Natural killer cell (primary cell): ENCODE measurements around the gene PLPP4. TPM values are rescaled to one million over a fixed set of nuclear protein-coding genes. Genes with fewer than 3 reads are reported as not detected.

Source experiments
- ATAC-seq, 3 donors: fragments of 150-1000 bp in 2 of 3; fragments of 200-7000 bp in 1 of 3; cut with Tn5 transposase; 1 replicate in 1 of 3; 2 replicates in 2 of 3; pipeline ENCODE4 v1.10.0; 2021; ENCODE audit warnings: mild to moderate bottlenecking in 2 of 3, moderate library complexity in 2 of 3
- DNase-seq, 2 donors: peaks; one replicate each; pipeline versions ENCODE4 v3.0.0 to v3.0.0-alpha.2; 2013 to 2021; ENCODE audit warnings: mixed read lengths in 1 of 2
- H3K27ac ChIP-seq: one replicate; pipeline ENCODE4 v1.5.1; 2013; ENCODE audit warnings: mild to moderate bottlenecking, low read length
- H3K27me3 ChIP-seq: one replicate; pipeline ENCODE4 v1.6.1; 2013; ENCODE audit warnings: low read length; ENCODE audit not compliant: control insufficient read depth, insufficient read depth
- H3K36me3 ChIP-seq: one replicate; pipeline ENCODE4 v1.6.1; 2013; ENCODE audit warnings: low read length; ENCODE audit not compliant: control insufficient read depth, insufficient read depth
- H3K4me1 ChIP-seq: one replicate; pipeline ENCODE4 v1.6.1; 2013; ENCODE audit warnings: low read length; ENCODE audit not compliant: control insufficient read depth, insufficient read depth
- H3K4me3 ChIP-seq: one replicate; pipeline ENCODE4 v1.5.1; 2013; ENCODE audit warnings: low read length
- H3K9me3 ChIP-seq: one replicate; pipeline ENCODE4 v1.6.1; 2013; ENCODE audit warnings: low read length; ENCODE audit not compliant: control insufficient read depth, insufficient read depth
- H3K27ac Mint-ChIP-seq, 2 donors: one replicate each; pipeline ENCODE4 v1.8.0; 2022; ENCODE audit warnings: mild to moderate bottlenecking in 2 of 2, mixed read lengths in 2 of 2, moderate library complexity in 1 of 2
- H3K27me3 Mint-ChIP-seq, 2 donors: one replicate each; pipeline ENCODE4 v1.8.0; 2022; ENCODE audit warnings: low read depth in 2 of 2, mixed read lengths in 2 of 2
- H3K36me3 Mint-ChIP-seq: one replicate; pipeline ENCODE4 v1.8.0; 2022; ENCODE audit warnings: mixed read lengths
- H3K4me1 Mint-ChIP-seq, 2 donors: one replicate each; pipeline ENCODE4 v1.8.0; 2022; ENCODE audit warnings: mixed read lengths in 2 of 2
- H3K4me3 Mint-ChIP-seq: one replicate; pipeline ENCODE4 v1.8.0; 2022; ENCODE audit warnings: mild to moderate bottlenecking, moderate library complexity, mixed read lengths
- H3K9me3 Mint-ChIP-seq, 2 donors: one replicate each; pipeline ENCODE4 v1.8.0; 2022; ENCODE audit warnings: mixed read lengths in 2 of 2
- CTCF ChIP-seq: fragments of 200-600 bp; IDR thresholded peaks from one replicate; pipeline ENCODE4 v1.8.0; 2022; ENCODE audit warnings: antibody characterized with exemption
- whole genome bisulfite sequencing: methylation state at CpG from one replicate; pipeline ENCODE4 v1.1.7; 2013; ENCODE audit warnings: missing lambda C conversion rate; ENCODE audit not compliant: insufficient coverage; 5-methylcytosine and 5-hydroxymethylcytosine counted together
- intact Hi-C: fragments of 100-400 bp; cut with micrococcal nuclease; formaldehyde crosslinking; loops from one replicate; pipeline ENCODE4 v1.14.2; 2022
- total RNA-seq, 4 donors: library from RNA; stranded (reverse); fragments of 120-200 nt in 1 of 4; gene quantifications; one replicate each; pipeline versions ENCODE4 v1.2.3 to v1.2.4, GENCODE V29; 2013 to 2022

Gene PLPP4
- total RNA-seq, 3 donors from 2014 or later (not counting 1 experiment from before 2014, with no cell fraction given) = not detected

GRCh38 chr10:120493411-120494312 lies 36.6 kb downstream of the PLPP4 start:
- Mint-ChIP-seq H3K4me3 (no peak overlapping the region), H3K27me3 (peaks cover 0 to 8% of the 10 kb centered on the region in 2 donors), H3K4me1 (peaks cover 0 to 9% of the 10 kb centered on the region in 2 donors), H3K9me3 (no peaks in the 10 kb centered on the region), H3K27ac (no peak overlapping the region), H3K36me3 (no peaks in the 10 kb centered on the region)
- H3K4me3 ChIP-seq = no peak overlapping the region
- ATAC-seq (no peak), DNase-seq (no peak)
- H3K4me1 ChIP-seq = no peaks in the 10 kb centered on the region
- no peaks in the 10 kb centered on the region for H3K27me3 ChIP-seq
- H3K27ac ChIP-seq = no peak overlapping the region
- WGBS = 89% methylated on average over 11 of the region's 11 CpGs
- intact Hi-C loops = no loop called here
- no peak for TF ChIP-seq CTCF
- no peaks in the 10 kb centered on the region for H3K9me3 ChIP-seq
- no peaks in the 10 kb centered on the region for H3K36me3 ChIP-seq

- no peaks in the 10 kb centered on the region for H3K36me3 ChIP-seq
- no peaks in the 10 kb centered on the region for H3K36me3 Mint-ChIP-seq
- no peaks in the 10 kb centered on the region for H3K4me1 ChIP-seq
- no peak overlapping the region for H3K4me3 Mint-ChIP-seq
- intact Hi-C loops = no loop called here
- no peaks in the 10 kb centered on the region for H3K9me3 ChIP-seq
- H3K27me3 ChIP-seq = no peaks in the 10 kb centered on the region
- DNase-seq (no peak), ATAC-seq (no peak)
- no peak overlapping the region for H3K27ac ChIP-seq
- H3K4me1 Mint-ChIP-seq = peaks cover 0 to 9% of the 10 kb centered on the region in 2 donors
- TF ChIP-seq CTCF = no peak
- no peaks in the 10 kb centered on the region for H3K9me3 Mint-ChIP-seq
- no peak overlapping the region for H3K27ac Mint-ChIP-seq
- 92% methylated on average over 6 of the region's 6 CpGs for WGBS
- peaks cover 0 to 8% of the 10 kb centered on the region in 2 donors for H3K27me3 Mint-ChIP-seq
- H3K4me3 ChIP-seq = no peak overlapping the region
These were observed 37.3 kb downstream of the PLPP4 start for GRCh38 chr10:120494313-120494710.

GRCh38 chr10:120495226-120496009 lies 38.4 kb downstream of the PLPP4 start:
- Histone ChIP-seq H3K36me3 (no peaks in the 10 kb centered on the region), H3K4me1 (no peaks in the 10 kb centered on the region), H3K27ac (no peak overlapping the region), H3K4me3 (no peak overlapping the region), H3K9me3 (no peaks in the 10 kb centered on the region), H3K27me3 (no peaks in the 10 kb centered on the region)
- no peak for DNase-seq
- Mint-ChIP-seq H3K27me3 (peaks cover 7 to 13% of the 10 kb centered on the region in 2 donors), H3K36me3 (no peaks in the 10 kb centered on the region), H3K27ac (no peak overlapping the region), H3K4me3 (no peak overlapping the region), H3K4me1 (peaks cover 0 to 9% of the 10 kb centered on the region in 2 donors), H3K9me3 (no peaks in the 10 kb centered on the region)
- no peak for ATAC-seq
- no peak for TF ChIP-seq CTCF
- WGBS = 81% methylated on average over 4 of the region's 5 CpGs
- intact Hi-C loops = no loop called here
